GM23338 (cell line): ENCODE data around the gene JHY. TPM values are rescaled to one million over a fixed set of nuclear protein-coding genes. Genes with fewer than 3 reads are reported as not detected.

Experiments
- ATAC-seq: fragments of 200-7000 bp; cut with Tn5 transposase; 3 replicates; pipeline ENCODE4 v1.9.1; 2020
- DNase-seq: peaks from one replicate; pipeline ENCODE4 v3.0.0-alpha.2; 2015; ENCODE audit warnings: low spot score
- H2AFZ ChIP-seq: fragments of 200-600 bp; sonication (generic); 2 replicates; pipeline ENCODE4 v1.8.0; 2016; ENCODE audit warnings: antibody characterized with exemption, mild to moderate bottlenecking, moderate library complexity
- H3F3A ChIP-seq: fragments of 200-600 bp; sonication (generic); replicated peaks from 2 replicates; pipeline ENCODE4 v1.8.0; 2017; ENCODE audit warnings: antibody characterized with exemption, mixed run types, low read depth
- H3K27ac ChIP-seq: fragments of 200-600 bp; sonication (generic); 2 replicates; pipeline ENCODE4 v1.6.1; 2016; ENCODE audit warnings: low read depth
- H3K27me3 ChIP-seq: fragments of 200-600 bp; sonication (generic); 2 replicates; pipeline ENCODE4 v1.8.0; 2016; ENCODE audit warnings: mild to moderate bottlenecking, mixed run types, moderate library complexity; ENCODE audit not compliant: insufficient read depth
- H3K36me3 ChIP-seq: fragments of 200-600 bp; sonication (generic); 2 replicates; pipeline ENCODE4 v1.8.0; 2016; ENCODE audit warnings: mild to moderate bottlenecking; ENCODE audit not compliant: insufficient read depth
- H3K4me1 ChIP-seq: fragments of 200-600 bp; sonication (generic); 2 replicates; pipeline ENCODE4 v1.8.0; 2016; ENCODE audit warnings: mild to moderate bottlenecking, moderate library complexity; ENCODE audit not compliant: insufficient read depth
- H3K4me2 ChIP-seq: fragments of 200-600 bp; sonication (generic); 2 replicates; pipeline ENCODE4 v1.7.1; 2017; ENCODE audit warnings: mixed run types
- H3K4me3 ChIP-seq: fragments of 200-600 bp; sonication (generic); 2 replicates; pipeline ENCODE4 v1.6.1; 2016; ENCODE audit warnings: mixed run types
- H3K79me2 ChIP-seq: fragments of 200-600 bp; sonication (generic); replicated peaks from 2 replicates; pipeline ENCODE4 v1.8.0; 2017; ENCODE audit warnings: mild to moderate bottlenecking; ENCODE audit not compliant: insufficient read depth
- H3K9me2 ChIP-seq: fragments of 200-600 bp; sonication (generic); 2 replicates; pipeline ENCODE4 v1.8.0; 2017; ENCODE audit not compliant: insufficient read depth
- H4K20me1 ChIP-seq: fragments of 200-600 bp; sonication (generic); replicated peaks from 2 replicates; pipeline ENCODE4 v1.8.0; 2017; ENCODE audit warnings: mild to moderate bottlenecking; ENCODE audit not compliant: insufficient read depth
- H3K27ac Mint-ChIP-seq: 2 replicates; pipeline ENCODE4 v1.8.0; 2020; ENCODE audit warnings: inconsistent platforms, mild to moderate bottlenecking, moderate library complexity, mixed read lengths
- H3K27me3 Mint-ChIP-seq: 3 replicates; pipeline ENCODE4 v1.8.0; 2022; ENCODE audit warnings: low read depth, mild to moderate bottlenecking, moderate library complexity, mixed read lengths, inconsistent platforms; ENCODE audit not compliant: insufficient read depth, poor library complexity
- H3K36me3 Mint-ChIP-seq: 3 replicates; pipeline ENCODE4 v1.8.0; 2021; ENCODE audit warnings: low read depth, mild to moderate bottlenecking, inconsistent platforms, moderate library complexity, mixed read lengths
- H3K4me1 Mint-ChIP-seq: 3 replicates; pipeline ENCODE4 v1.8.0; 2020; ENCODE audit warnings: mild to moderate bottlenecking, inconsistent platforms, mixed read lengths
- H3K4me3 Mint-ChIP-seq: 3 replicates; pipeline ENCODE4 v1.8.0; 2021; ENCODE audit warnings: moderate library complexity, mild to moderate bottlenecking, inconsistent platforms, mixed read lengths
- H3K9me3 Mint-ChIP-seq: 3 replicates; pipeline ENCODE4 v1.8.0; 2020; ENCODE audit warnings: moderate library complexity, mild to moderate bottlenecking, inconsistent platforms, mixed read lengths
- EZH2 ChIP-seq: fragments of 200-600 bp; sonication (generic); IDR thresholded peaks from one replicate; pipeline ENCODE4 v1.8.0; 2017; ENCODE audit warnings: antibody characterized with exemption, mild to moderate bottlenecking, low read depth; ENCODE audit not compliant: unreplicated experiment
- NANOG ChIP-seq: IDR thresholded peaks from 2 replicates; pipeline ENCODE4 v1.6.1; 2016; ENCODE audit warnings: antibody characterized with exemption, borderline replicate concordance
- ZNF331 ChIP-seq: fragments of 250-450 bp; sonication (Bioruptor Pico); IDR thresholded peaks from 2 replicates; pipeline ENCODE4 v1.5.0; 2020; ENCODE audit warnings: low read depth, mild to moderate bottlenecking, moderate library complexity
- polyA plus RNA-seq: library from polyadenylated mRNA; unstranded; fragments of >200 nt; fragmentation: Nextera tagmentation; extraction: Ambion mirVana; gene quantifications from 2 replicates; pipeline ENCODE4 v1.2.1, GENCODE V29; 2016
- total RNA-seq: library from RNA; depleted of rRNA; stranded (reverse); fragments of >200 nt; shearing (Covaris generic); gene quantifications from 2 replicates; pipeline ENCODE4 v1.2.3, GENCODE V29; 2014
- TF ChIP-seq, protein P1 (sequence below): fragments of 250-450 bp; sonication (Bioruptor Pico); IDR thresholded peaks from 2 replicates; pipeline ENCODE4 v1.5.0; 2020; ENCODE audit warnings: mild to moderate bottlenecking, moderate library complexity

The JHY gene
- total and polyA plus RNA-seq, 2 experiments from 2014 or later, result 0.94 to 0.97 TPM

DNA sequence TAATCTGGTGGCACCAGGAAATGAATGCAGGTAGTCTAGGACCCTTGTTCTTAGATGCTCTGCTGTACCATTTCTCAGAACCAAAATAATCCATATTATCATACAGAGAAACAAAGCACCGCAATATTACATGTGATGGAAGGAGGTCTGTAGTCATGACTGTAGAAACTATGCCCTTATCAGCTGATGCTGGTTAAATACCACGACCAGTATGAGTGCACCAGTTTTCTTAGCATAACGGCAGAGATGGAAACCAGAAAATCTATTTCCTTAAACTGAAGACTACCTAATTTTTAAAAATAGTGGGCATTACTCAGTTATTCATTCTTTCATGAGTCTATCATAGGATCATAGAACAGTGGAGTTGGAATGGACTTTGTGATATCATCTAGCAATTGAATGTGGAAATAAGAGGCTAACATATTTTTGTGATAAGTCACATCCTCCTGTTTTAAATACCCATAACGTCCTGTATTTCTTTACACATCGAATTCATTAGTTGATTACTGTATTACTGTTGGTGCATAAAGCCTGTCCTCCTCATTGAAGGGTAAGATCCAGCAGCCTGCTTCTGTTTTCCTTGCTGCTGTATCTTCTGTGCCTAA is 15.1 kb downstream of the JHY start:
- H3K4me2 ChIP-seq, result no peak overlapping the region
- no peak for ATAC-seq
- no peaks in the 10 kb centered on the region for H3K27me3 Mint-ChIP-seq

More for the DNA sequence above, 15.1 kb downstream of the JHY start:
- no peak for DNase-seq
- peaks cover 3% of the 10 kb centered on the region; the same call in 2 of the 3 replicates for H3K4me1 Mint-ChIP-seq
- no peaks in the 10 kb centered on the region for H3K36me3 Mint-ChIP-seq
- H3K9me2 ChIP-seq, result no peaks in the 10 kb centered on the region
- no peaks in the 10 kb centered on the region for H3K27me3 ChIP-seq
- H3K4me1 ChIP-seq, result no peaks in the 10 kb centered on the region
- H3K36me3 ChIP-seq, result no peaks in the 10 kb centered on the region
- TF ChIP-seq, protein P1, sequence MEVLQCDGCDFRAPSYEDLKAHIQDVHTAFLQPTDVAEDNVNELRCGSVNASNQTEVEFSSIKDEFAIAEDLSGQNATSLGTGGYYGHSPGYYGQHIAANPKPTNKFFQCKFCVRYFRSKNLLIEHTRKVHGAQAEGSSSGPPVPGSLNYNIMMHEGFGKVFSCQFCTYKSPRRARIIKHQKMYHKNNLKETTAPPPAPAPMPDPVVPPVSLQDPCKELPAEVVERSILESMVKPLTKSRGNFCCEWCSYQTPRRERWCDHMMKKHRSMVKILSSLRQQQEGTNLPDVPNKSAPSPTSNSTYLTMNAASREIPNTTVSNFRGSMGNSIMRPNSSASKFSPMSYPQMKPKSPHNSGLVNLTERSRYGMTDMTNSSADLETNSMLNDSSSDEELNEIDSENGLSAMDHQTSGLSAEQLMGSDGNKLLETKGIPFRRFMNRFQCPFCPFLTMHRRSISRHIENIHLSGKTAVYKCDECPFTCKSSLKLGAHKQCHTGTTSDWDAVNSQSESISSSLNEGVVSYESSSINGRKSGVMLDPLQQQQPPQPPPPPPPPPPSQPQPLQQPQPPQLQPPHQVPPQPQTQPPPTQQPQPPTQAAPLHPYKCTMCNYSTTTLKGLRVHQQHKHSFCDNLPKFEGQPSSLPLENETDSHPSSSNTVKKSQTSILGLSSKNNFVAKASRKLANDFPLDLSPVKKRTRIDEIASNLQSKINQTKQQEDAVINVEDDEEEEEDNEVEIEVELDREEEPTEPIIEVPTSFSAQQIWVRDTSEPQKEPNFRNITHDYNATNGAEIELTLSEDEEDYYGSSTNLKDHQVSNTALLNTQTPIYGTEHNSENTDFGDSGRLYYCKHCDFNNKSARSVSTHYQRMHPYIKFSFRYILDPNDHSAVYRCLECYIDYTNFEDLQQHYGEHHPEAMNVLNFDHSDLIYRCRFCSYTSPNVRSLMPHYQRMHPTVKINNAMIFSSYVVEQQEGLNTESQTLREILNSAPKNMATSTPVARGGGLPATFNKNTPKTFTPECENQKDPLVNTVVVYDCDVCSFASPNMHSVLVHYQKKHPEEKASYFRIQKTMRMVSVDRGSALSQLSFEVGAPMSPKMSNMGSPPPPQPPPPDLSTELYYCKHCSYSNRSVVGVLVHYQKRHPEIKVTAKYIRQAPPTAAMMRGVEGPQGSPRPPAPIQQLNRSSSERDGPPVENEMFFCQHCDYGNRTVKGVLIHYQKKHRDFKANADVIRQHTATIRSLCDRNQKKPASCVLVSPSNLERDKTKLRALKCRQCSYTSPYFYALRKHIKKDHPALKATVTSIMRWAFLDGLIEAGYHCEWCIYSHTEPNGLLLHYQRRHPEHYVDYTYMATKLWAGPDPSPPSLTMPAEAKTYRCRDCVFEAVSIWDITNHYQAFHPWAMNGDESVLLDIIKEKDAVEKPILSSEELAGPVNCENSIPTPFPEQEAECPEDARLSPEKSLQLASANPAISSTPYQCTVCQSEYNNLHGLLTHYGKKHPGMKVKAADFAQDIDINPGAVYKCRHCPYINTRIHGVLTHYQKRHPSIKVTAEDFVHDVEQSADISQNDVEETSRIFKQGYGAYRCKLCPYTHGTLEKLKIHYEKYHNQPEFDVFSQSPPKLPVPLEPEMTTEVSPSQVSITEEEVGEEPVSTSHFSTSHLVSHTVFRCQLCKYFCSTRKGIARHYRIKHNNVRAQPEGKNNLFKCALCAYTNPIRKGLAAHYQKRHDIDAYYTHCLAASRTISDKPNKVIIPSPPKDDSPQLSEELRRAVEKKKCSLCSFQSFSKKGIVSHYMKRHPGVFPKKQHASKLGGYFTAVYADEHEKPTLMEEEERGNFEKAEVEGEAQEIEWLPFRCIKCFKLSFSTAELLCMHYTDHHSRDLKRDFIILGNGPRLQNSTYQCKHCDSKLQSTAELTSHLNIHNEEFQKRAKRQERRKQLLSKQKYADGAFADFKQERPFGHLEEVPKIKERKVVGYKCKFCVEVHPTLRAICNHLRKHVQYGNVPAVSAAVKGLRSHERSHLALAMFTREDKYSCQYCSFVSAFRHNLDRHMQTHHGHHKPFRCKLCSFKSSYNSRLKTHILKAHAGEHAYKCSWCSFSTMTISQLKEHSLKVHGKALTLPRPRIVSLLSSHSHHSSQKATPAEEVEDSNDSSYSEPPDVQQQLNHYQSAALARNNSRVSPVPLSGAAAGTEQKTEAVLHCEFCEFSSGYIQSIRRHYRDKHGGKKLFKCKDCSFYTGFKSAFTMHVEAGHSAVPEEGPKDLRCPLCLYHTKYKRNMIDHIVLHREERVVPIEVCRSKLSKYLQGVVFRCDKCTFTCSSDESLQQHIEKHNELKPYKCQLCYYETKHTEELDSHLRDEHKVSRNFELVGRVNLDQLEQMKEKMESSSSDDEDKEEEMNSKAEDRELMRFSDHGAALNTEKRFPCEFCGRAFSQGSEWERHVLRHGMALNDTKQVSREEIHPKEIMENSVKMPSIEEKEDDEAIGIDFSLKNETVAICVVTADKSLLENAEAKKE (CRISPR knock-in tag), result no peak
- TF ChIP-seq NANOG (no peak), EZH2 (no peak), ZNF331 (no peak)
- H3F3A ChIP-seq, result no peaks in the 10 kb centered on the region
- H2AFZ ChIP-seq, result no peak overlapping the region
- H3K79me2 ChIP-seq, result no peaks in the 10 kb centered on the region
- no peaks in the 10 kb centered on the region for H4K20me1 ChIP-seq
- no peaks in the 10 kb centered on the region for H3K9me3 Mint-ChIP-seq
- H3K27ac Mint-ChIP-seq, result no peak overlapping the region
- no peak overlapping the region for H3K4me3 ChIP-seq
- no peak overlapping the region for H3K27ac ChIP-seq
- H3K4me3 Mint-ChIP-seq, result no peak overlapping the region
